ENCODE results near the gene SEMA3D.

GRCh38 chr7:85018498-85018897 lies 168.4 kb downstream of the SEMA3D start:
- no peak for TF ChIP-seq POLR2A (IDR thresholded peaks at IDR 0.05)
- TF ChIP-seq CTCF (IDR thresholded peaks at IDR 0.05): no peak

Measured in prostate gland (tissue), 2 donors.